ENCODE results near the gene MYH9.

Gene MYH9

GRCh38 chr22:36349726-36350125, 38.0 kb downstream of the MYH9 start:
- DNase-seq (ENCODE audit: low spot score) = no peak

- no peak for DNase-seq (ENCODE audit: low spot score)
Measured at GRCh38 chr22:36348760-36349159, 39.0 kb downstream of the MYH9 start.

- DNase-seq (ENCODE audit: low spot score) = no peak
Measured at GRCh38 chr22:36347094-36347493, 40.7 kb downstream of the MYH9 start.

- no peak for DNase-seq (ENCODE audit: low spot score)
Measured at GRCh38 chr22:36344106-36344827, 43.5 kb downstream of the MYH9 start.

GRCh38 chr22:36343720-36344105, 44.1 kb downstream of the MYH9 start:
- DNase-seq (ENCODE audit: low spot score) = no peak

- no peak for DNase-seq (ENCODE audit: low spot score)
Measured at GRCh38 chr22:36343070-36343719, 44.6 kb downstream of the MYH9 start.

- DNase-seq (ENCODE audit: low spot score) = no peak
Measured at GRCh38 chr22:36341640-36342041, 46.1 kb downstream of the MYH9 start.

GRCh38 chr22:36340621-36341020, 47.1 kb downstream of the MYH9 start:
- no peak for DNase-seq (ENCODE audit: low spot score)

- DNase-seq (ENCODE audit: low spot score) = peak; percentile 84
Measured at GRCh38 chr22:36339171-36340065, 48.3 kb downstream of the MYH9 start.

- DNase-seq (ENCODE audit: low spot score) = no peak
Measured at GRCh38 chr22:36337365-36338130, 50.2 kb downstream of the MYH9 start.

- no peak for DNase-seq (ENCODE audit: low spot score)
Measured at GRCh38 chr22:36336246-36337182, 51.3 kb downstream of the MYH9 start.

- no peak for DNase-seq (ENCODE audit: low spot score)
Measured at GRCh38 chr22:36335621-36336020, 52.1 kb downstream of the MYH9 start.

- DNase-seq (ENCODE audit: low spot score) = peak; percentile 86
Measured at GRCh38 chr22:36334821-36335603, 52.8 kb downstream of the MYH9 start.

- no peak for DNase-seq (ENCODE audit: low spot score)
Measured at GRCh38 chr22:36334081-36334820, 53.5 kb downstream of the MYH9 start.

GRCh38 chr22:36333644-36334043, 54.1 kb downstream of the MYH9 start:
- no peak for DNase-seq (ENCODE audit: low spot score)

- DNase-seq (ENCODE audit: low spot score) = no peak
Measured at GRCh38 chr22:36332623-36333332, 55.0 kb downstream of the MYH9 start.

GRCh38 chr22:36331912-36332622, 55.7 kb downstream of the MYH9 start:
- DNase-seq (ENCODE audit: low spot score) = no peak

GRCh38 chr22:36331306-36331911, 56.4 kb downstream of the MYH9 start:
- peak; percentile 78 for DNase-seq (ENCODE audit: low spot score)
